HepG2 (cell line): ENCODE data around the gene CDH2. TPM values are rescaled to one million over a fixed set of nuclear protein-coding genes. Genes with fewer than 3 reads are reported as not detected.
A peak's percentile ranks its signal among the peaks of the same experiment; 100 is the strongest.

Experiments
- ATAC-seq: fragments of 200-7000 bp; cut with Tn5 transposase; 3 replicates; pipeline ENCODE4 v1.9.1; 2020; ENCODE audit warnings: mild to moderate bottlenecking, moderate library complexity
- BruUV-seq: library from RNA; stranded (reverse); fragments of 400-500 nt; replicated peaks from 2 replicates; lab custom pipeline; 2021; lab: Mats Ljungman, UMichigan
- CTCF ChIA-PET: fragments of 300-600 bp; formaldehyde crosslinking; extraction: SDS; loops from one replicate; lab custom pipeline; 2021; ENCODE audit warnings: low total read pairs, inconsistent platforms, low intra/inter-chr PET ratio; lab: Yijun Ruan, JAX
- POLR2A ChIA-PET: fragments of 350-600 bp; sonication (Branson Sonifier 250); formaldehyde crosslinking; loops from one replicate; lab custom pipeline; 2020; ENCODE audit warnings: antibody characterized with exemption, inconsistent platforms; lab: Yijun Ruan, JAX
- DNase-seq: peaks from one replicate; pipeline ENCODE4 v3.0.0-alpha.2; 2015; ENCODE audit warnings: low spot score
- FAIRE-seq: peaks from 3 replicates; lab custom pipeline; 2011; peaks lifted over from hg19 to GRCh38; lab: Jason Lieb, UNC
- H2AFZ ChIP-seq: one replicate; pipeline ENCODE4 v1.6.1; 2011; ENCODE audit warnings: low read length, inconsistent platforms
- H3K27ac ChIP-seq: fragments of 300-600 bp; 3 replicates; pipeline ENCODE4 v1.8.0; 2011; ENCODE audit warnings: mixed run types, mild to moderate bottlenecking, mixed read lengths, low read length, inconsistent platforms; ENCODE audit not compliant: insufficient read depth; ENCODE audit errors: extremely low read length
- H3K27me3 ChIP-seq, 2 experiments: fragments of 200-600 bp in 1 of 2; 2 replicates in 1 of 2; 3 replicates in 1 of 2; pipeline versions ENCODE4 v1.6.0 to v1.8.0; 2011; ENCODE audit warnings: low read length in 2 of 2, mild to moderate bottlenecking in 2 of 2, moderate library complexity in 2 of 2, inconsistent platforms in 1 of 2; ENCODE audit not compliant: insufficient read depth in 2 of 2, control insufficient read depth in 1 of 2
- H3K36me3 ChIP-seq, 2 experiments: fragments of 200-600 bp in 1 of 2; replicated peaks in 1 of 2; 2 replicates in 1 of 2; 3 replicates in 1 of 2; pipeline versions ENCODE4 v1.5.1 to v1.8.0; 2011; ENCODE audit warnings: low read length in 2 of 2, inconsistent platforms in 1 of 2; ENCODE audit not compliant: insufficient read depth in 2 of 2, control insufficient read depth in 1 of 2
- H3K4me1 ChIP-seq: 2 replicates; pipeline ENCODE4 v1.5.1; 2012; ENCODE audit warnings: low read length, inconsistent platforms; ENCODE audit not compliant: insufficient read depth
- H3K4me2 ChIP-seq: 2 replicates; pipeline ENCODE4 v1.6.0; 2011; ENCODE audit warnings: low read depth, low read length, inconsistent platforms
- H3K4me3 ChIP-seq, 3 experiments: fragments of 200-600 bp in 1 of 3; sonication (generic), shearing (Covaris generic) in 1 of 3; replicated peaks in 1 of 3; 2 replicates each; pipeline ENCODE4 v1.5.1; 2011 to 2016; ENCODE audit warnings: low read length in 3 of 3, inconsistent platforms in 2 of 3, low read depth in 2 of 3, mild to moderate bottlenecking in 2 of 3, control low read depth in 1 of 3, mixed read lengths in 1 of 3; ENCODE audit not compliant: insufficient read depth in 1 of 3
- H3K79me2 ChIP-seq: one replicate; pipeline ENCODE4 v1.6.1; 2011; ENCODE audit warnings: low read length, inconsistent platforms; ENCODE audit not compliant: insufficient read depth
- H3K9ac ChIP-seq: 2 replicates; pipeline ENCODE4 v1.6.0; 2011; ENCODE audit warnings: mild to moderate bottlenecking, low read depth, low read length, inconsistent platforms; ENCODE audit not compliant: insufficient read depth
- H3K9me3 ChIP-seq: 2 replicates; pipeline ENCODE4 v1.5.1; 2012; ENCODE audit warnings: mild to moderate bottlenecking, low read length
- H4K20me1 ChIP-seq: 2 replicates; pipeline ENCODE4 v1.6.0; 2011; ENCODE audit warnings: inconsistent platforms, mild to moderate bottlenecking, low read length, moderate library complexity; ENCODE audit not compliant: insufficient read depth
- MAF1 ChIP-seq: sonication (generic); formaldehyde crosslinking; IDR thresholded peaks from 2 replicates; pipeline ENCODE4 v1.5.0; 2020; ENCODE audit warnings: missing genetic modification reagents, borderline replicate concordance
- MLX ChIP-seq: IDR thresholded peaks from 2 replicates; pipeline ENCODE4 v1.6.1; 2016
- MXD1 ChIP-seq: sonication (generic); formaldehyde crosslinking; IDR thresholded peaks from 2 replicates; pipeline ENCODE4 v1.4.0; 2020; ENCODE audit warnings: mild to moderate bottlenecking, missing genetic modification reagents
- PAF1 ChIP-seq: IDR thresholded peaks from 2 replicates; pipeline ENCODE4 v1.6.1; 2016; ENCODE audit warnings: missing genetic modification reagents, missing compliant biosample characterization
- PTBP1 ChIP-seq: fragments of 200-400 bp; formaldehyde crosslinking; IDR thresholded peaks from 2 replicates; pipeline ENCODE4 v1.6.1; 2018; ENCODE audit warnings: low read length, low read depth; ENCODE audit not compliant: poor library complexity, severe bottlenecking
- SMAD1 ChIP-seq: sonication (generic); formaldehyde crosslinking; IDR thresholded peaks from 2 replicates; pipeline ENCODE4 v1.4.0; 2020; ENCODE audit warnings: missing genetic modification reagents, low read depth, mild to moderate bottlenecking, borderline replicate concordance
- SMAD3 ChIP-seq: sonication (generic); formaldehyde crosslinking; IDR thresholded peaks from 2 replicates; pipeline ENCODE4 v1.4.0; 2020; ENCODE audit warnings: missing genetic modification reagents
- TBL1XR1 ChIP-seq: fragments of 150-350 bp; IDR thresholded peaks from 2 replicates; pipeline ENCODE4 v1.6.1; 2014; ENCODE audit warnings: borderline replicate concordance, low read length; ENCODE audit not compliant: partially characterized antibody
- ZNF430 ChIP-seq: sonication (generic); formaldehyde crosslinking; IDR thresholded peaks from 2 replicates; pipeline ENCODE4 v1.9.0; 2021; ENCODE audit warnings: mild to moderate bottlenecking, missing genetic modification reagents
- ZNF557 ChIP-seq: sonication (generic); formaldehyde crosslinking; IDR thresholded peaks from 2 replicates; pipeline ENCODE4 v1.4.0; 2020; ENCODE audit warnings: missing genetic modification reagents
- ZNF619 ChIP-seq: sonication (generic); formaldehyde crosslinking; IDR thresholded peaks from 2 replicates; pipeline ENCODE4 v1.4.0; 2020; ENCODE audit warnings: mild to moderate bottlenecking, missing genetic modification reagents
- ZNF646 ChIP-seq: sonication (generic); formaldehyde crosslinking; IDR thresholded peaks from 2 replicates; pipeline ENCODE4 v1.9.0; 2021; ENCODE audit warnings: mild to moderate bottlenecking, missing genetic modification reagents
- ZNF670 ChIP-seq: sonication (generic); formaldehyde crosslinking; IDR thresholded peaks from 2 replicates; pipeline ENCODE4 v1.8.0; 2022; ENCODE audit warnings: mild to moderate bottlenecking, missing genetic modification reagents, borderline replicate concordance
- ZNF792 ChIP-seq: IDR thresholded peaks from 2 replicates; pipeline ENCODE4 v1.6.1; 2016
- WGBS: methylation state at CpG from one replicate; pipeline ENCODE4 v1.1.6; 2017; ENCODE audit warnings: low lambda C conversion rate; 5-methylcytosine and 5-hydroxymethylcytosine counted together
- in situ Hi-C: cut with HindIII; loops from 2 replicates; pipeline ENCODE4 v1.10.0; 2017; ENCODE audit warnings: low pct_unique_long_range_greater_than_20kb; ENCODE audit not compliant: extremely low pct_ligation_motif_present
- intact Hi-C: fragments of 100-400 bp; cut with micrococcal nuclease; formaldehyde crosslinking; loops from one replicate; pipeline ENCODE4 v1.10.0; 2022; ENCODE audit not compliant: unreplicated experiment
- polyA plus RNA-seq, 8 experiments: library from polyadenylated mRNA; depleted of rRNA in 3 of 8; stranded (reverse) in 7 of 8; unstranded in 1 of 8; fragments of >200 nt; fragmentation: Illumina TruSeq in 4 of 8; extraction: Trizol in 4 of 8; gene quantifications; 2 replicates each; pipeline versions ENCODE4 v1.2.1 to v1.2.3, GENCODE V29; 2011 to 2016; ENCODE audit warnings: low read depth in 4 of 8, missing spikeins in 1 of 8, mixed read lengths in 1 of 8; ENCODE audit not compliant: insufficient read depth in 1 of 8
- total RNA-seq, 5 experiments: library from RNA; depleted of rRNA; stranded (reverse); fragments of >200 nt; fragmentation: Illumina TruSeq; extraction: Trizol; gene quantifications; 2 replicates each; pipeline ENCODE4 v1.2.3, GENCODE V29; 2016; ENCODE audit warnings: low read depth in 1 of 5
- TF ChIP-seq, protein P1 (sequence below): sonication (generic); formaldehyde crosslinking; IDR thresholded peaks from 2 replicates; pipeline ENCODE4 v1.4.0; 2020; ENCODE audit warnings: missing genetic modification reagents, borderline replicate concordance

CDH2 gene
- total and polyA plus RNA-seq, 2 of the 13 experiments (the other 11 are each of a cell fraction or from before 2014, with no cell fraction given): 18.6 to 36.1 TPM

GRCh38 chr18:28095041-28095440, 81.9 kb downstream of the CDH2 start (continued):
- TF ChIP-seq ZNF646 (CRISPR knock-in tag) (no peak), ZNF430 (CRISPR knock-in tag) (no peak), SMAD1 (CRISPR knock-in tag) (no peak), MAF1 (CRISPR knock-in tag) (no peak)

GRCh38 chr18:28091197-28091596, 85.7 kb downstream of the CDH2 start:
- peaks cover 20% of the 10 kb centered on the region for H3K79me2 ChIP-seq
- no peaks in the 10 kb centered on the region for H4K20me1 ChIP-seq
- ATAC-seq: peak; percentile 72
- H3K4me1 ChIP-seq: peaks cover 71% of the 10 kb centered on the region
- intact Hi-C loops: loop anchor here (2.0 to 5.0 kb wide), 2 partner anchors 38 to 86 kb away; partner anchors contain the start of gene CDH2
- ChIA-PET CTCF (no interaction called here), POLR2A (interaction anchor here (0.7 to 0.9 kb wide), 3 partner anchors 36 to 86 kb away, joined by 3 to 7 read pairs (median 4); partner anchors contain the start of gene CDH2)
- H2AFZ ChIP-seq: no peak overlapping the region
- peak; percentile 66 for FAIRE-seq
- no peaks in the 10 kb centered on the region for H3K36me3 ChIP-seq
- H3K4me3 ChIP-seq: peak overlapping the region; percentile 16 to 53 (median 33); a peak in 4 of 6 replicates
- H3K27ac ChIP-seq: peak overlapping the region; percentile 71
- H3K9ac ChIP-seq: peak overlapping the region; percentile 31; the same call in 1 of the 2 replicates
- H3K27me3 ChIP-seq: no peaks in the 10 kb centered on the region
- H3K4me2 ChIP-seq: peak overlapping the region; percentile 70
- BruUV-seq: no TSS peak
- WGBS: 0% methylated on average over 2 of the region's 2 CpGs
- DNase-seq: peak; percentile 84
- H3K9me3 ChIP-seq: no peaks in the 10 kb centered on the region
- in situ Hi-C loops: no loop called here
- no peak for TF ChIP-seq ZNF557 (CRISPR knock-in tag)
- TF ChIP-seq TBL1XR1: peak; percentile 63
- TF ChIP-seq, protein P1, sequence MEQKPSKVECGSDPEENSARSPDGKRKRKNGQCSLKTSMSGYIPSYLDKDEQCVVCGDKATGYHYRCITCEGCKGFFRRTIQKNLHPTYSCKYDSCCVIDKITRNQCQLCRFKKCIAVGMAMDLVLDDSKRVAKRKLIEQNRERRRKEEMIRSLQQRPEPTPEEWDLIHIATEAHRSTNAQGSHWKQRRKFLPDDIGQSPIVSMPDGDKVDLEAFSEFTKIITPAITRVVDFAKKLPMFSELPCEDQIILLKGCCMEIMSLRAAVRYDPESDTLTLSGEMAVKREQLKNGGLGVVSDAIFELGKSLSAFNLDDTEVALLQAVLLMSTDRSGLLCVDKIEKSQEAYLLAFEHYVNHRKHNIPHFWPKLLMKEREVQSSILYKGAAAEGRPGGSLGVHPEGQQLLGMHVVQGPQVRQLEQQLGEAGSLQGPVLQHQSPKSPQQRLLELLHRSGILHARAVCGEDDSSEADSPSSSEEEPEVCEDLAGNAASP (CRISPR knock-in tag): no peak
- TF ChIP-seq ZNF619 (CRISPR knock-in tag): no peak
- TF ChIP-seq MLX (CRISPR knock-in tag): 0 out of 2 replicates have a peak, but pooled peaks have one; percentile 37
- TF ChIP-seq MXD1 (CRISPR knock-in tag): no peak
- TF ChIP-seq ZNF670 (CRISPR knock-in tag): no peak
- TF ChIP-seq PAF1: no peak
- TF ChIP-seq SMAD3 (CRISPR knock-in tag): peak; percentile 25; the same call in 1 of the 2 replicates
- TF ChIP-seq PTBP1: no peak
- 0 out of 2 replicates have a peak, but pooled peaks have one; percentile 24 for TF ChIP-seq ZNF792
